GM23248 (cell line): ENCODE measurements around the gene IFNA5.

Experiments
- EZH2 ChIP-seq: fragments of 200-600 bp; sonication (generic); IDR thresholded peaks from 2 replicates; pipeline ENCODE4 v1.6.1; 2018; ENCODE audit warnings: antibody characterized with exemption, mild to moderate bottlenecking; ENCODE audit not compliant: insufficient read depth, poor library complexity, severe bottlenecking
- EZH2phosphoT487 ChIP-seq: fragments of 200-600 bp; sonication (generic); IDR thresholded peaks from 2 replicates; pipeline ENCODE4 v1.6.1; 2018; ENCODE audit warnings: antibody characterized with exemption, moderate library complexity, mild to moderate bottlenecking, low read depth; ENCODE audit not compliant: insufficient read depth

DNA sequence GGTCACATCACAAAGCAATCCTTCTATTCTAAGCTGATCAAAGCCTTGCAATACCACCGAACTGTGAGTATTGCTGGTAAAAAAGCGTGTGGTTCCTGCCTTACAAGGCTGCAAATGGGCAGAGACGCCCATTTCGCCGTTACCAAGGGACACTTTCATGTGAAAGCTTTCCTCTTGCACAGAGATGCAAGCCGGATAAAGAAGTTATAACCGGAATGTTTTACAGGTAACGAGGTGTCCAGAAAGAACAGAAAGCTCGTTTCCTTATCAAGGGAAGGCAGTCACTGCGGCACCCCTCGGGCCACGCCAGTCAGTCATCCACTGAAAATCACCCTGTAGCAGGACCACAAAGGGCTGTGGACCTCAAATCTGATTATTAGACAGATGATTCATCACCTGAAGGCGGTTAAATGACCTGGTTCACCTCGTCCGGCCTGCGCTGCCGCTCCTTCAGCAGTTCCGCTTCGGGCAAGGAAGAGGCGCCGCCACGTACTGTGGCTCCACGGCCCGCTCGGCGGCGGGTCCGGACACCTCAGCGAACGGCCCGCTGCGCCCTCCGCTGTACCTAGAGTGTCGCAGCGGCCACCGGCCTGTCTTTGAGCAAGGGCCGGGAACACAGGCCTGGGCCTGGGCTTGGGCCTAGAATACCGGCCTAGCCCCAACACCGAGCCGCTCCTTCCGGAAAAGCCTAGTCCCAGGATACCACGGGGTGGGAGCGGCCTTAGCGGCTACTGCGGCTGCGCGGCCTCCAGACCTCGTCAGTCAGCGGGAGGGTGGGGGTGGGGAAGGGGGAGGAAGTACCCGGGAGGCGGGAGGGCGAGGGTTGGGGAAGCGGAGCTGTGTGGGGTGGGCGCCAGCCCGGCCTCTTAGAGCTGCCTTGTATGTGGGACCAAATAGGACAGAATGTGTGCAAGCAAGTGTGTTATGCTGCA lies 29.9 kb upstream of the IFNA5 start, which contains the start of gene KLHL9:
- TF ChIP-seq EZH2 (no peak), EZH2phosphoT487 (no peak)
